ENCODE measurements around the gene VWA2.

DNA sequence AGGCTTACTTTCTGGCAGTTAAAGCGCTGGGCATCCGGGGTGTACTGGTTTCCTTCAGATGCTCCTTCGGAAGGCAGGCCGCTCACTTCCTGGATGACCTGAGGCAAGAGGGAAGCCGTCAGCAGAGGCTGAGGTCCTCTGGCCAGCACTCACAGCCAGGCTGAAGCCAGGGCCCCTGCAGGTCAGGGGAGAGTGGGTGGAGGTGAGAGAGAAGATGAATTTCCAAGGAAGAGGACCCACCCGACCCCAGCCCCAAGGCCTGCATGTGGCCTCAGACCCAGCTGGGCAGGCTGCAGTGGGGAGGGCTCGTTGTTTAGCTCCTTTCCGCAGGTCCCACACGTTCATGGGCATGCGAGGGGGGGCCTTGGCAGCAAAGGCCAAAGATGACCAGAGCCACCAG, 71.3 kb downstream of the VWA2 start:
- no peak for TF ChIP-seq GATA2 (IDR thresholded peaks at IDR 0.05; ENCODE audit: low read depth, low read length)
- no peak for TF ChIP-seq GATA3 (IDR thresholded peaks at IDR 0.05; ENCODE audit: low read depth, low read length)

Data from SH-SY5Y (cell line).